ENCODE measurements around the gene TRIM44. TPM values are rescaled to one million over a fixed set of nuclear protein-coding genes. Genes with fewer than 3 reads are reported as not detected.

The TRIM44 gene
- total RNA-seq, 4 donors from 2014 or later: 6.8 to 32.0 (median 13.5) TPM

DNA sequence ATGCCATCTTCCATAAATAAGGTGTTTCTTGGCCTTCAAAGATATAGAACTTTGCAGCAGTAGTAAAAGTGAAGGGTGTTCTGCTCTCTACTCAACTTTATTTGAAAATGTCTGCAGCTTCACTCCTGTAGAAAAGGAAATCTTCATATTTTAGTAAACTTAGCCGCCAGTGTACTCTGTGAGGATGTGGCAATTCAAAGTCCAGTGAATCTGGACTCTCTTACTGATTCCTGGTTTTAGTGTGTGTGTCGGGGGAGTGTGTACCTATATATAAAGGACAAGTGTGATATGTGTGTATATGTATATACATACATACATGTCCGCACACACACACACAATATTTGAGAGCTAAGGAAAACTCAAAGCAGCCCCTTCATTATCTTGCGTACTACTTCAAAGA is 147.0 kb downstream of the TRIM44 start:
- TF ChIP-seq POLR2A (IDR thresholded peaks at IDR 0.05): no peak
- TF ChIP-seq, protein P1, sequence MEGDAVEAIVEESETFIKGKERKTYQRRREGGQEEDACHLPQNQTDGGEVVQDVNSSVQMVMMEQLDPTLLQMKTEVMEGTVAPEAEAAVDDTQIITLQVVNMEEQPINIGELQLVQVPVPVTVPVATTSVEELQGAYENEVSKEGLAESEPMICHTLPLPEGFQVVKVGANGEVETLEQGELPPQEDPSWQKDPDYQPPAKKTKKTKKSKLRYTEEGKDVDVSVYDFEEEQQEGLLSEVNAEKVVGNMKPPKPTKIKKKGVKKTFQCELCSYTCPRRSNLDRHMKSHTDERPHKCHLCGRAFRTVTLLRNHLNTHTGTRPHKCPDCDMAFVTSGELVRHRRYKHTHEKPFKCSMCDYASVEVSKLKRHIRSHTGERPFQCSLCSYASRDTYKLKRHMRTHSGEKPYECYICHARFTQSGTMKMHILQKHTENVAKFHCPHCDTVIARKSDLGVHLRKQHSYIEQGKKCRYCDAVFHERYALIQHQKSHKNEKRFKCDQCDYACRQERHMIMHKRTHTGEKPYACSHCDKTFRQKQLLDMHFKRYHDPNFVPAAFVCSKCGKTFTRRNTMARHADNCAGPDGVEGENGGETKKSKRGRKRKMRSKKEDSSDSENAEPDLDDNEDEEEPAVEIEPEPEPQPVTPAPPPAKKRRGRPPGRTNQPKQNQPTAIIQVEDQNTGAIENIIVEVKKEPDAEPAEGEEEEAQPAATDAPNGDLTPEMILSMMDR (IDR thresholded peaks at IDR 0.05): no peak

DNA sequence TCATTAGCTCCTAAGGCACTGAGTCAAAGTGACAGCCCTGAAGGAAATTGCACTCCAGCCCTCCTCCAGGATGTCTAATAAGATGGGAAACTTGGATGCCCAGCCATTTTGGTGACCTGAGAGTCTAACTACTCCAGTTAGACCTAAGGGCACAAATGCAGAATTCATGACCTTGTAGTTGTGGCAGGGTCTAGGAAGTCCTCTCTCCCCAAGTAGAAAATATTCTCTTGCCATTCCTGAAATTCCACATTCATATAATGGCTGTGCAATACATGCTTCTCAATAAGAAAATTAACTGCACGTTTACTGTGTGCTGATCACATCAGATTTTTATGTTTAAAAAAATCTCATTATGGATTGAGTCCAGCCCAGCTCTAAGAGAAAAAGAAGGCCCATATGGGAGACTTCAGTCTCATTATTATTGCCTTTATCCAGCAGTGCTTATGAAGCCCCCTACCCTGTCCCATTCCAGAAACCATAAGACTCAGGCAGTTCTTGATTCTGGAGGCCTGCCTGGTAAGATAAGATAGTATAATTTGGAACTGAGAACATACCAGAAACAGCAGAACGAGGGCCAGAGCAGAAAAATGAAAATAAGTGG is 147.6 kb downstream of the TRIM44 start:
- Histone ChIP-seq H3K27ac (no peak overlapping the region), H3K27me3 (no peaks in the 10 kb centered on the region), H3K36me3 (peaks cover 0 to 21% (median 0%) of the 10 kb centered on the region in 3 donors), H3K4me3 (no peak overlapping the region), H3K4me1 (peaks cover 5 to 37% (median 10%) of the 10 kb centered on the region in 3 donors), H3K9me3 (no peaks in the 10 kb centered on the region)
- intact Hi-C loops (cut with DNase I): no loop called here
- no peak for TF ChIP-seq POLR2A (IDR thresholded peaks at IDR 0.05)
- TF ChIP-seq, protein P1 (IDR thresholded peaks at IDR 0.05): no peak
- no peak for DNase-seq
- 38% methylated on average over 2 of the region's 2 CpGs for WGBS, 2 donors

More for the DNA sequence above, 147.0 kb downstream of the TRIM44 start:
- Histone ChIP-seq H3K4me1 (peaks cover 5 to 37% (median 6%) of the 10 kb centered on the region in 3 donors), H3K9me3 (no peaks in the 10 kb centered on the region), H3K36me3 (peaks cover 0 to 21% (median 0%) of the 10 kb centered on the region in 3 donors), H3K27me3 (no peaks in the 10 kb centered on the region), H3K4me3 (no peak overlapping the region), H3K27ac (no peak overlapping the region)
- no peak for DNase-seq
- intact Hi-C loops (cut with DNase I): no loop called here
- WGBS, 2 donors: 73 to 75% methylated on average over 4 of the region's 4 CpGs

DNA sequence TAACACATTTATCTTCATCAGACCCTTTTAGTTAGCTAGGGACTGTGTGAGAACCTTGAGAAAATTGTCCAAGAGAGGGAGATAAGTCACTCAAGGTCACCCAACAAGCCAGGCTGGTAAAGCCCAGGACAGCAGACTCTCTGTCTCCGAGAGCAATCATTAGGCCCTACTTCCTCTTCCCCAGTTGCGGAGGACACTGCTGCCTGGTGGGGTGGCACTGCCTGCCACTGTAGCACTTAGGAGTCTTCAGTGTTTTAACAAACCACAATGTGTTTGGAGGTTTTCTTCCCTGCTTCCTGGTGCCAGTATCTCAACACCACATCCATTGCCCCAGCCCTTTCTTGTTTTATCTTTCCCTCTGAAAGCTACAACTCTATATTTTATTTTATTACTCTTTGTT is 149.2 kb downstream of the TRIM44 start:
- H3K36me3 ChIP-seq: peaks cover 0 to 14% (median 0%) of the 10 kb centered on the region in 3 donors
- peaks cover 5 to 38% (median 11%) of the 10 kb centered on the region in 3 donors for H3K4me1 ChIP-seq
- H3K4me3 ChIP-seq: no peak overlapping the region
- no peaks in the 10 kb centered on the region for H3K9me3 ChIP-seq
- TF ChIP-seq, protein P1 (IDR thresholded peaks at IDR 0.05): no peak
- no peak for TF ChIP-seq POLR2A (IDR thresholded peaks at IDR 0.05)
- H3K27me3 ChIP-seq: no peaks in the 10 kb centered on the region
- 78 to 83% methylated on average over 2 of the region's 2 CpGs for WGBS, 2 donors
- DNase-seq: no peak
- intact Hi-C loops (cut with DNase I): no loop called here
- H3K27ac ChIP-seq: no peak overlapping the region

DNA sequence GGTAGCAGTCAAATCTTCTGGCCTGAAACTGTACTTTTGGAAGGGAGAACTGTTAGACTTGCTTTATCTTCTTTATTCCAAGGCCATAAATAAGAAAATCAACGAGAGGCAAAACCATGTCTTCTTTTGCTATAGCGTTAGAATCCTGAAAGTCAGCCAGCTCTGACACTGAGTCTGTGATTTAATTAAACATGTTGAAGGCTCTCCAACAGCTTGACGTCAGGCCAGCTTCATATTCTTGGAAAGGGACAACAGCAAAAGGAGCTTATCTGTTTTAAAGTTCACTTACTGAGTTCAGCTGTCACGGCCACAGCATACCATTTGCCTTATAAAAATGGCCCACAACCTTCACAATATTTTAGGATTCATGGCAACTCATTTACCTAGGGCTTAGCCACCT is 150.3 kb downstream of the TRIM44 start:
- Histone ChIP-seq H3K27ac (no peak overlapping the region), H3K36me3 (peaks cover 0 to 8% (median 0%) of the 10 kb centered on the region in 3 donors), H3K9me3 (no peaks in the 10 kb centered on the region), H3K4me1 (peaks cover 5 to 37% (median 11%) of the 10 kb centered on the region in 3 donors), H3K27me3 (no peaks in the 10 kb centered on the region), H3K4me3 (no peak overlapping the region)
- WGBS, 2 donors: 43 to 44% methylated on average over 4 of the region's 4 CpGs
- no peak for DNase-seq
- TF ChIP-seq POLR2A (IDR thresholded peaks at IDR 0.05): no peak
- TF ChIP-seq, protein P1 (IDR thresholded peaks at IDR 0.05): no peak
- intact Hi-C loops (cut with DNase I): no loop called here

DNA sequence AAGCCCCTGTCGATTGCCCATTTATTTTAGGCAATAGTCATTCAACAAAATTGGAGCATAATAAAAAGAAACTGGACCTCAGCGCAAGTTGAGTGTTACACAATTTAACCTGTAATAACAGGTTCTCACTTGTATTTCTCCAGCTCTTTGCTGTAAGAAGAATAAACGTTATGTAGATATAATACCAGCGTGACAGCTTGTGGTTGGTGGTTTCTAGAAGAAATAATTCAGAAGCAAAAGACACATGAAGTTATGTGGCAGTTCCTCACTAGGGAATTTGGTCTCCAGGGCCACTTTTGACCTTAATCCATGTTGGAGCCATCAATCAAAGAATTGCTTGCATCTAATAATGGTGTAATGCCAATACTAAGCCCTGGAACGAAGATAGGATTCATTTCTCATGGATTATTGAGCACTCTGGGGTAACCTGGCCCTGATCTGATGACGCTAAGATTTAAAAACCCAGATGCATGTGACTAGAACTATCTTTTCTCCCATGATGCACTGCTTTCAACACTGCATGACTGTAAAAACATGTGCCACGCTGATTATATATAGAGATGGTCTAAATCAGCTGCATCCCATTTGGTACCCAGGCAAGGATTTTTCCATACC is 151.6 kb downstream of the TRIM44 start:
- 42 to 58% methylated on average over 7 of the region's 7 CpGs for WGBS, 2 donors
- peaks cover 5 to 37% (median 11%) of the 10 kb centered on the region in 3 donors for H3K4me1 ChIP-seq
- DNase-seq: no peak
- no peaks in the 10 kb centered on the region for H3K9me3 ChIP-seq
- TF ChIP-seq, protein P1 (IDR thresholded peaks at IDR 0.05): no peak
- TF ChIP-seq POLR2A (IDR thresholded peaks at IDR 0.05): no peak
- no peaks in the 10 kb centered on the region for H3K36me3 ChIP-seq
- intact Hi-C loops (cut with DNase I): no loop called here
- no peaks in the 10 kb centered on the region for H3K27me3 ChIP-seq
- peak overlapping the region in 1 of 4 donors; percentile 51 for H3K27ac ChIP-seq
- no peak overlapping the region for H3K4me3 ChIP-seq

Data from esophagus squamous epithelium (tissue), 5 donors.